Mammary epithelial cell (primary cell): ENCODE data around the gene PERM1.
"Not testable (repeated sequence)": the region's sequence is repeated elsewhere in the genome, so short reads cannot be mapped to it uniquely, and the experiment has no call there.

Experiments used
- CTCF ChIP-seq, 2 donors: IDR thresholded peaks in 1 of 2; conservative IDR thresholded peaks in 1 of 2; 2 replicates each; pipeline ENCODE4 v1.5.1; 2011 to 2012; ENCODE audit warnings: inconsistent platforms in 2 of 2, low read length in 2 of 2, mild to moderate bottlenecking in 2 of 2, control low read depth in 1 of 2, low read depth in 1 of 2; ENCODE audit not compliant: insufficient read depth in 1 of 2; ENCODE audit errors: extremely low read depth in 1 of 2
- EZH2 ChIP-seq: IDR thresholded peaks from 2 replicates; pipeline ENCODE4 v1.6.1; 2012; ENCODE audit warnings: low read length, inconsistent platforms, borderline replicate concordance

GRCh38 chr1:1017397-1018320 is 35.8 kb upstream of the PERM1 start:
- not testable (repeated sequence) for TF ChIP-seq CTCF (conservative IDR thresholded peaks at IDR 0.05 in 1 of 2, IDR thresholded peaks at IDR 0.05 in 1 of 2; ENCODE audit: extremely low read depth in 1 of 2, insufficient read depth in 1 of 2, low read depth in 1 of 2, low read length in 2 of 2); EZH2
